K562 (cell line): ENCODE results near the gene ASNS. TPM values are rescaled to one million over a fixed set of nuclear protein-coding genes. Genes with fewer than 3 reads are reported as not detected.

ENCODE experiments used
- polyA plus RNA-seq, 8 experiments: library from polyadenylated mRNA; depleted of rRNA in 4 of 8; stranded (reverse) in 5 of 8; unstranded in 3 of 8; fragments of >200 nt; fragmentation: Nextera tagmentation in 2 of 8; fragmentation: Illumina TruSeq in 1 of 8; extraction: Ambion mirVana in 2 of 8; extraction: Trizol in 1 of 8; gene quantifications; 2 replicates each; pipeline versions ENCODE4 v1.2.1 to v1.2.3, GENCODE V29; 2011 to 2014; ENCODE audit warnings: inconsistent platforms in 1 of 8, missing spikeins in 1 of 8
- small RNA-seq: library from RNA; depleted of rRNA; stranded (forward); fragments of <200 nt; gene quantifications from one replicate; pipeline ENCODE3, GENCODE V24; 2014
- total RNA-seq, 7 experiments: library from RNA; depleted of rRNA in 6 of 7; stranded (reverse); fragments of >200 nt in 6 of 7; fragmentation: Illumina TruSeq in 2 of 7; extraction: Trizol in 2 of 7; gene quantifications; 2 replicates each; pipeline versions ENCODE4 v1.2.1 to v1.2.3, GENCODE V29; 2011 to 2021; ENCODE audit warnings: low replicate concordance in 1 of 7

ASNS gene
- total and polyA plus RNA-seq, 9 of the 15 experiments (the other 6 are each of a cell fraction or from before 2014, with no cell fraction given), result 42.1 to 354 (median 215) TPM

Small RNA genes lying within 50 kb of the gene (small RNA-seq; reads per million reads assigned to genes)
- gene AC005326.1 (not detected), gene AC079781.2 (not detected), gene SNRPCP9 (not detected)

Other genes with a start within 250 kb of the ASNS start
- gene TAC1, start 140.3 kb downstream of the ASNS start, total RNA-seq (2014; rRNA removed), result not detected in 2 replicates
- gene TAC1, start 140.3 kb downstream of the ASNS start, total RNA-seq (2014; rRNA removed; fragmentation: Illumina TruSeq; extraction: Trizol), result not detected in 2 replicates
- not detected in 2 replicates for gene TAC1, start 140.3 kb downstream of the ASNS start, total RNA-seq (2015; rRNA removed; fragmentation: Illumina TruSeq; extraction: Trizol)
- not detected in 2 replicates for gene TAC1, start 140.3 kb downstream of the ASNS start, total RNA-seq (2021)
- not detected in 2 replicates for gene TAC1, start 140.3 kb downstream of the ASNS start, polyA plus RNA-seq (2011; rRNA removed)
- gene TAC1, start 140.3 kb downstream of the ASNS start, polyA plus RNA-seq (2014; fragmentation: Illumina TruSeq; extraction: Trizol), result not detected in 2 replicates
- under 1 TPM in 1 of 2 experiments, not detected in 1; 0.06 TPM for gene TAC1, start 140.3 kb downstream of the ASNS start, polyA plus RNA-seq (2014; fragmentation: Nextera tagmentation; extraction: Ambion mirVana)
- gene TAC1, start 140.3 kb downstream of the ASNS start, polyA plus RNA-seq (2014; rRNA removed), result 0.09 and 0.12 TPM in 2 replicates
- not detected in 2 replicates for gene OCM2, start 117.8 kb upstream of the ASNS start, total RNA-seq (2014; rRNA removed)
- gene OCM2, start 117.8 kb upstream of the ASNS start, total RNA-seq (2014; rRNA removed; fragmentation: Illumina TruSeq; extraction: Trizol), result not detected in 2 replicates
- gene OCM2, start 117.8 kb upstream of the ASNS start, total RNA-seq (2015; rRNA removed; fragmentation: Illumina TruSeq; extraction: Trizol), result not detected in 2 replicates
- gene OCM2, start 117.8 kb upstream of the ASNS start, total RNA-seq (2021), result not detected in 2 replicates
- not detected in 2 replicates for gene OCM2, start 117.8 kb upstream of the ASNS start, polyA plus RNA-seq (2011; rRNA removed)
- not detected in 2 replicates for gene OCM2, start 117.8 kb upstream of the ASNS start, polyA plus RNA-seq (2014; fragmentation: Illumina TruSeq; extraction: Trizol)
- gene OCM2, start 117.8 kb upstream of the ASNS start, polyA plus RNA-seq (2014; fragmentation: Nextera tagmentation; extraction: Ambion mirVana), result not detected
- gene OCM2, start 117.8 kb upstream of the ASNS start, polyA plus RNA-seq (2014; rRNA removed), result not detected in 2 replicates
- 6.4 and 7.7 TPM in 2 replicates for gene LMTK2, start 234.5 kb upstream of the ASNS start, total RNA-seq (2014; rRNA removed)
- 6.3 and 7.1 TPM in 2 replicates for gene LMTK2, start 234.5 kb upstream of the ASNS start, total RNA-seq (2014; rRNA removed; fragmentation: Illumina TruSeq; extraction: Trizol)
- gene LMTK2, start 234.5 kb upstream of the ASNS start, total RNA-seq (2015; rRNA removed; fragmentation: Illumina TruSeq; extraction: Trizol), result 7.7 and 7.8 TPM in 2 replicates
- gene LMTK2, start 234.5 kb upstream of the ASNS start, total RNA-seq (2021), result 14.3 and 16.4 TPM in 2 replicates
- 3.3 and 3.6 TPM in 2 replicates for gene LMTK2, start 234.5 kb upstream of the ASNS start, polyA plus RNA-seq (2011; rRNA removed)
- gene LMTK2, start 234.5 kb upstream of the ASNS start, polyA plus RNA-seq (2014; fragmentation: Illumina TruSeq; extraction: Trizol), result 8.3 and 8.4 TPM in 2 replicates
- gene LMTK2, start 234.5 kb upstream of the ASNS start, polyA plus RNA-seq (2014; fragmentation: Nextera tagmentation; extraction: Ambion mirVana), result 1 to 10 TPM in 1 of 2 experiments, under 1 TPM in 1; 0.78 to 1.8 TPM
- gene LMTK2, start 234.5 kb upstream of the ASNS start, polyA plus RNA-seq (2014; rRNA removed), result 6.2 and 6.5 TPM in 2 replicates